Upper lobe of right lung (tissue), 1 donor: ENCODE data around the gene MCTP1. TPM values are rescaled to one million over a fixed set of nuclear protein-coding genes. Genes with fewer than 3 reads are reported as not detected.

Experiments used
- ATAC-seq: fragments of 200-7000 bp; cut with Tn5 transposase; one replicate; pipeline ENCODE4 v1.9.1; 2020; ENCODE audit warnings: mild to moderate bottlenecking, moderate library complexity
- DNase-seq: peaks from one replicate; pipeline ENCODE4 v3.0.0-alpha.2; 2020
- H3K27ac ChIP-seq: fragments of 200-600 bp; one replicate; pipeline ENCODE4 v1.8.0; 2022
- H3K27me3 ChIP-seq: fragments of 200-600 bp; one replicate; pipeline ENCODE4 v1.8.0; 2022; ENCODE audit warnings: mild to moderate bottlenecking
- H3K36me3 ChIP-seq: fragments of 200-600 bp; one replicate; pipeline ENCODE4 v1.8.0; 2022
- H3K4me1 ChIP-seq: fragments of 200-600 bp; one replicate; pipeline ENCODE4 v1.8.0; 2022
- H3K4me3 ChIP-seq: fragments of 200-600 bp; one replicate; pipeline ENCODE4 v1.8.0; 2022; ENCODE audit warnings: mild to moderate bottlenecking
- H3K9me3 ChIP-seq: fragments of 200-600 bp; one replicate; pipeline ENCODE4 v1.8.0; 2022
- intact Hi-C: fragments of 100-400 bp; cut with DNase I; formaldehyde crosslinking; loops from one replicate; pipeline ENCODE4 v1.11.0; 2022
- total RNA-seq: library from RNA; stranded (reverse); fragmentation: NEBNext Ultra II Directional; extraction: Animal tissue kit (Norgen Biotek cat#: 25700); gene quantifications from one replicate; pipeline ENCODE4 v1.2.1, GENCODE V29; 2021
- TF ChIP-seq, protein P1 (sequence below): fragments of 200-600 bp; IDR thresholded peaks from one replicate; pipeline ENCODE4 v1.8.0; 2022; ENCODE audit warnings: antibody characterized with exemption
- donor health status: DM: no; HTN: yes; CAD: no; lungs with severe emphysema.

Gene MCTP1
- total RNA-seq, 1 donor from 2014 or later: 40.7 TPM

DNA sequence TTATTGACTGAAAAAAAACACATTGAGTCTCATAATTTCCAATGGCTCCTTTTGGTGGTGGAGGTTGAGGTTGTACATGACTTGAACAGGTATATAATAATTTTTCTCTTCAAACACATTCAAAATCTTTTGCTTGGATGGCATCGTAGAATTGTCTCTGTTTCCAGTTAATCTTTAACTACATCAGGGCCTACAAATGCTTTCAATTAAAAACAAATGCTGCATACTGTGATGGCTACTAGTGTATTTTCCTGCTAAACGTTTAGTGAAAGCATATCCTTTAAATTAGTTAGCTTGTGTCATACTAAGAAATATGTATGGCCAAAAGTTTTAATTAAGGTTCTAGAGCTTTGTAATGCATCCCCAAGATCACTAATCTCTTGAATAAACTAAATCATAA, 352.6 kb downstream of the MCTP1 start:
- no peaks in the 10 kb centered on the region for H3K27me3 ChIP-seq
- no peaks in the 10 kb centered on the region for H3K4me1 ChIP-seq
- TF ChIP-seq, protein P1, sequence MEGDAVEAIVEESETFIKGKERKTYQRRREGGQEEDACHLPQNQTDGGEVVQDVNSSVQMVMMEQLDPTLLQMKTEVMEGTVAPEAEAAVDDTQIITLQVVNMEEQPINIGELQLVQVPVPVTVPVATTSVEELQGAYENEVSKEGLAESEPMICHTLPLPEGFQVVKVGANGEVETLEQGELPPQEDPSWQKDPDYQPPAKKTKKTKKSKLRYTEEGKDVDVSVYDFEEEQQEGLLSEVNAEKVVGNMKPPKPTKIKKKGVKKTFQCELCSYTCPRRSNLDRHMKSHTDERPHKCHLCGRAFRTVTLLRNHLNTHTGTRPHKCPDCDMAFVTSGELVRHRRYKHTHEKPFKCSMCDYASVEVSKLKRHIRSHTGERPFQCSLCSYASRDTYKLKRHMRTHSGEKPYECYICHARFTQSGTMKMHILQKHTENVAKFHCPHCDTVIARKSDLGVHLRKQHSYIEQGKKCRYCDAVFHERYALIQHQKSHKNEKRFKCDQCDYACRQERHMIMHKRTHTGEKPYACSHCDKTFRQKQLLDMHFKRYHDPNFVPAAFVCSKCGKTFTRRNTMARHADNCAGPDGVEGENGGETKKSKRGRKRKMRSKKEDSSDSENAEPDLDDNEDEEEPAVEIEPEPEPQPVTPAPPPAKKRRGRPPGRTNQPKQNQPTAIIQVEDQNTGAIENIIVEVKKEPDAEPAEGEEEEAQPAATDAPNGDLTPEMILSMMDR: no peak
- no peak overlapping the region for H3K27ac ChIP-seq
- intact Hi-C loops: no loop called here
- H3K4me3 ChIP-seq: no peak overlapping the region
- H3K36me3 ChIP-seq: no peaks in the 10 kb centered on the region
- ATAC-seq: no peak
- DNase-seq: no peak
- H3K9me3 ChIP-seq: no peaks in the 10 kb centered on the region

DNA sequence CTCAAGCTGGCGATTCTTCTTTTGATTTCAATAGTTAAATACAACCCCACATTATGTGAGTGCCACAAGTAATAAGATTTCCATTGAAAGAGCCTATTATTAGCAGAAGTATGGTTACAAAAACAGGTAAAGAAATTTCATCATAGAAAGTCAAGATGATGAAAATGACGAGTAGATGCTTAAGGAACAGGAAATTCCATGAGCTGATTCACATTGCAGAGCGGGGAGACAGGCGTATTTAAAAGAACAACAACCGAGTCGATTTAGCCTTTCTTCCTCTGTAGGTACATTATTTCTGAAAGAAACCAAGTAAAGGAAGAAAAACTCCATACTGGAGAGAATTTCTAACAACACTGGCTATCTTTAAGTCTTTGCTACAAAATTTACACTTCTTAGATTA, 356.0 kb downstream of the MCTP1 start:
- no peaks in the 10 kb centered on the region for H3K36me3 ChIP-seq
- intact Hi-C loops: no loop called here
- TF ChIP-seq, protein P1: no peak
- H3K4me1 ChIP-seq: no peaks in the 10 kb centered on the region
- no peak overlapping the region for H3K27ac ChIP-seq
- DNase-seq (no peak), ATAC-seq (no peak)
- no peaks in the 10 kb centered on the region for H3K9me3 ChIP-seq
- no peaks in the 10 kb centered on the region for H3K27me3 ChIP-seq
- no peak overlapping the region for H3K4me3 ChIP-seq

DNA sequence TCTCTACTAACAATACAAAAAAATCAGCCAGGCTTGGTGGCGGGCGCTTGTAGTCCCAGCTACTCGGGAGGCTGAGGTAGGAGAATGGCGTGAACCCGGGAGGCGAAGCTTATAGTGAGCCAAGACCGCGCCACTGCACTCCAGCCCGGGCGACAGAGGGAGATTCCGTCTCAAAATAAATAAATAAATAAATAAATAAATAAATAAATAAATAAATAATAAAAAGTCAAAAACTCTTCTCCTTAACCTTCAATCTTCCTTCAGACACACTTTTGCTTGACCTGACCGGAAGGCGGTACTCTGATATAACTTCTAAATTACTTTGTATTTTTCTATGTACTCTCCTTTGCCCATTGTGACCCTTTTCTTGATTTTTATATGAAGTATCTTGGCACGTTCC, 364.3 kb downstream of the MCTP1 start:
- DNase-seq (no peak), ATAC-seq (no peak)
- TF ChIP-seq, protein P1: no peak

DNA sequence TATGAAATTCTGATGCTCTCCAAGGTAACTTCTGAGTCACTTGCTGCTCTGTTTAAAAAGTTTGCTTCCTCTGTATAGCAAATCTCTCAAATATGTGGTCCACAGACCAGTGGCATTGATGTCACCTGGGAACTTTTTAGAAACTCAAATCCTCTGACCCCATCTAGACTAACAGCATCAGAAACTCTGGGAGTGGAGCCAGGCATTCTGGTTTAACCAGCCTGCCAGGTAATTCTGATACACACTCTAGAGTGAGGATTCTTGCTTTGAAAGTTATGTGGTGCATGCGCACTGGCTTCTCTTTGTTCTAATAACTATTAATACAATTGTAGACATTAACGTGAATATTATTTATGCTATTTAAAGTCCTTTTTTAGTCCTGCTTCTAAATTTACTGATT, 368.3 kb downstream of the MCTP1 start:
- Histone ChIP-seq H3K9me3 (no peaks in the 10 kb centered on the region), H3K36me3 (no peaks in the 10 kb centered on the region), H3K27ac (no peak overlapping the region), H3K4me3 (no peak overlapping the region), H3K4me1 (no peaks in the 10 kb centered on the region), H3K27me3 (no peaks in the 10 kb centered on the region)
- TF ChIP-seq, protein P1: no peak
- ATAC-seq (peak; percentile 36), DNase-seq (no peak)
- intact Hi-C loops: no loop called here

More for the DNA sequence above, 364.3 kb downstream of the MCTP1 start:
- no peak overlapping the region for H3K27ac ChIP-seq
- no peaks in the 10 kb centered on the region for H3K36me3 ChIP-seq
- H3K4me1 ChIP-seq: no peaks in the 10 kb centered on the region
- intact Hi-C loops: no loop called here
- no peaks in the 10 kb centered on the region for H3K27me3 ChIP-seq
- no peaks in the 10 kb centered on the region for H3K9me3 ChIP-seq
- no peak overlapping the region for H3K4me3 ChIP-seq

DNA sequence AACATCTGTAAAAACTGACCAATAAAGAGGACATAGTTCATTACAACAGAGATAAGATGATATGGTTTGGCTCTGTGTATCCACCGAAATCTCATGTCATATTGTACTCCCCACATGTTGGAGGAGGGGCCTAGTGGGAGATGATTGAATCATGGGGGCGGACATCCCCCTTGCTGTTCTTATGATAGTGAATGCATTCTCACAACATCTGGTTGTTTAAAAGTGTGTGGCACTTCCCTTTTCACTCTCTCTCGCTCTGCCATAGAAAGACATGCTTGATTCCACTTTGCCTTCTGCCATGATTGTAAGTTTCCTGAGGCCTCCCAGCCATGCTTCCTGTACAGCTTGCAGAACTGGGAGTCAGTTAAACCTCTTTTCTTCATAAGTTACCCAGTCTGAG, 373.6 kb downstream of the MCTP1 start:
- no peak overlapping the region for H3K4me3 ChIP-seq
- H3K27ac ChIP-seq: no peak overlapping the region
- H3K9me3 ChIP-seq: no peaks in the 10 kb centered on the region
- H3K36me3 ChIP-seq: peaks cover 5% of the 10 kb centered on the region
- TF ChIP-seq, protein P1: no peak
- no peaks in the 10 kb centered on the region for H3K4me1 ChIP-seq
- DNase-seq: no peak
- intact Hi-C loops: no loop called here
- H3K27me3 ChIP-seq: no peaks in the 10 kb centered on the region
- ATAC-seq: no peak

DNA sequence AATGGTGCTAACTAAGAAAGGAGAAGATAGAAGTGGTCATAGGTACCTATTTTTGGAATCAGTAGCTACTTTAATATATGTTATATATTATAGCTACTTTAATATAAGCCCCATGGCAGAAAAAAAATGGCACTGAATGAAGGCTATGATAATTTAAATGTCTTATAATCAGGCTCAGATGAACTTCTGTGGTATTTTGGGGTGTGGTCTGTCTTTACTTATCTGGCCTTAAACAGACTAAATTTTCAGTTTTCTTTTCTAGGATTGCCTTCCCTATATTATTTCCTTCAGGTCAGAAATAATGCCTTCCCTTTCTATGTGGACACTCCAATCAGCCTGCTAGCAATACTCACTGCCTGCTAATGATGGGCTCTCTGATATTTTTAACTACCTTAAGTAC, 374.2 kb downstream of the MCTP1 start:
- H3K4me1 ChIP-seq: no peaks in the 10 kb centered on the region
- TF ChIP-seq, protein P1: no peak
- H3K9me3 ChIP-seq: no peaks in the 10 kb centered on the region
- H3K27me3 ChIP-seq: no peaks in the 10 kb centered on the region
- DNase-seq (no peak), ATAC-seq (no peak)
- no peak overlapping the region for H3K4me3 ChIP-seq
- peaks cover 6% of the 10 kb centered on the region for H3K36me3 ChIP-seq
- no peak overlapping the region for H3K27ac ChIP-seq
- intact Hi-C loops: no loop called here
